Activated CD4-positive, alpha-beta T cell treated with anti-CD3 and anti-CD28 coated beads for 1 hour (primary cell): ENCODE data around the gene PANX2.
"Not testable (repeated sequence)": the region's sequence is repeated elsewhere in the genome, so short reads cannot be mapped to it uniquely, and the experiment has no call there.

Experiments
- DNase-seq: peaks from one replicate; pipeline ENCODE4 v3.0.0-alpha.2; 2020

Gene PANX2

GRCh38 chr22:50148991-50149721 lies 21.4 kb upstream of the PANX2 start:
- DNase-seq: peak; percentile 64

GRCh38 chr22:50150161-50151129 lies 20.1 kb upstream of the PANX2 start:
- DNase-seq: no peak

- DNase-seq: no peak
Measured at GRCh38 chr22:50151571-50152537, 18.7 kb upstream of the PANX2 start.

GRCh38 chr22:50153056-50153755 lies 17.3 kb upstream of the PANX2 start:
- DNase-seq: no peak

GRCh38 chr22:50153756-50154140 lies 16.8 kb upstream of the PANX2 start:
- DNase-seq: no peak

GRCh38 chr22:50157709-50158375 lies 12.7 kb upstream of the PANX2 start:
- no peak for DNase-seq

GRCh38 chr22:50160947-50161346 lies 9.6 kb upstream of the PANX2 start:
- no peak for DNase-seq

GRCh38 chr22:50161508-50162390 lies 8.8 kb upstream of the PANX2 start:
- no peak for DNase-seq

GRCh38 chr22:50162391-50162956 lies 8.1 kb upstream of the PANX2 start:
- DNase-seq: no peak

- DNase-seq: no peak
Measured at GRCh38 chr22:50165436-50166123, 5.0 kb upstream of the PANX2 start.

- no peak for DNase-seq
Measured at GRCh38 chr22:50167689-50168489, 2.6 kb upstream of the PANX2 start.

- DNase-seq: not testable (repeated sequence)
Measured at GRCh38 chr22:50168490-50169180, 1.9 kb upstream of the PANX2 start.

GRCh38 chr22:50169181-50169759 lies 1.3 kb upstream of the PANX2 start:
- no peak for DNase-seq

- DNase-seq: no peak
Measured at GRCh38 chr22:50169774-50170341, 673 bp upstream of the PANX2 start.

- no peak for DNase-seq
Measured at GRCh38 chr22:50171319-50171964, 911 bp downstream of the PANX2 start.

- no peak for DNase-seq
Measured at GRCh38 chr22:50171965-50172421, 1.5 kb downstream of the PANX2 start.
